Breast epithelium (tissue), 4 donors: Measurements from ENCODE around the gene ATP2C1. TPM values are rescaled to one million over a fixed set of nuclear protein-coding genes. Genes with fewer than 3 reads are reported as not detected.

Experiments
- DNase-seq, 2 donors: peaks; one replicate each; pipeline ENCODE4 v3.0.0-alpha.2; 2019; ENCODE audit warnings: low spot score in 2 of 2
- H3K27ac ChIP-seq, 2 donors: fragments of 200-600 bp; sonication (generic) in 1 of 2; one replicate each; pipeline ENCODE4 v1.5.1; 2016 to 2019; ENCODE audit warnings: mild to moderate bottlenecking in 1 of 2
- H3K27me3 ChIP-seq, 2 donors: fragments of 200-600 bp; sonication (generic) in 1 of 2; one replicate each; pipeline versions ENCODE4 v1.5.1 to v1.6.0; 2017 to 2019; ENCODE audit warnings: control low read depth in 1 of 2, mild to moderate bottlenecking in 1 of 2
- H3K36me3 ChIP-seq: fragments of 200-600 bp; one replicate; pipeline ENCODE4 v1.5.1; 2019
- H3K4me1 ChIP-seq, 2 donors: fragments of 200-600 bp; sonication (generic); one replicate each; pipeline ENCODE4 v1.5.1; 2016 to 2019; ENCODE audit warnings: control low read depth in 1 of 2
- H3K4me3 ChIP-seq, 3 donors: fragments of 200-600 bp; sonication (generic); 1 replicate in 2 of 3; 2 replicates in 1 of 3; pipeline ENCODE4 v1.5.1; 2016 to 2019; ENCODE audit warnings: mild to moderate bottlenecking in 3 of 3, moderate library complexity in 2 of 3
- H3K9me3 ChIP-seq, 2 donors: fragments of 200-600 bp; sonication (generic) in 1 of 2; one replicate each; pipeline ENCODE4 v1.5.1; 2016 to 2019; ENCODE audit warnings: control low read depth in 1 of 2
- CTCF ChIP-seq, 3 donors: fragments of 450-650 bp; IDR thresholded peaks; one replicate each; pipeline ENCODE4 v1.5.1; 2016 to 2017; ENCODE audit warnings: antibody characterized with exemption in 3 of 3, mild to moderate bottlenecking in 3 of 3, moderate library complexity in 3 of 3
- POLR2A ChIP-seq: fragments of 450-650 bp; IDR thresholded peaks from one replicate; pipeline ENCODE4 v1.6.1; 2016; ENCODE audit warnings: antibody characterized with exemption, mild to moderate bottlenecking, moderate library complexity
- POLR2AphosphoS5 ChIP-seq, 3 donors: sonication (generic); formaldehyde crosslinking; IDR thresholded peaks; one replicate each; pipeline ENCODE4 v1.6.1; 2017; ENCODE audit warnings: antibody characterized with exemption in 3 of 3
- intact Hi-C: fragments of 100-400 bp; cut with DNase I; formaldehyde crosslinking; loops from one replicate; pipeline ENCODE4 v1.15.1; 2023; ENCODE audit warnings: low total_unique reads
- total RNA-seq, 3 donors: library from RNA; depleted of rRNA; stranded (reverse); fragments of >200 nt; gene quantifications; one replicate each; pipeline ENCODE4 v1.1.0, GENCODE V29; 2016

The ATP2C1 gene
- total RNA-seq, 3 donors from 2014 or later: 59.4 to 76.4 (median 76.2) TPM

- H3K36me3 ChIP-seq: peaks cover 2% of the 10 kb centered on the region
- intact Hi-C loops: no loop called here
- no peaks in the 10 kb centered on the region for H3K9me3 ChIP-seq
- DNase-seq: no peak
- TF ChIP-seq CTCF (IDR thresholded peaks at IDR 0.05) (no peak), POLR2A (no peak), POLR2AphosphoS5 (IDR thresholded peaks at IDR 0.05) (no peak)
- H3K4me1 ChIP-seq: no peaks in the 10 kb centered on the region
- H3K4me3 ChIP-seq: no peak overlapping the region
- no peak overlapping the region for H3K27ac ChIP-seq
- no peaks in the 10 kb centered on the region for H3K27me3 ChIP-seq
Measured at GRCh38 chr3:130948929-130949328, 55.0 kb downstream of the ATP2C1 start.

GRCh38 chr3:130950124-130950523, 56.2 kb downstream of the ATP2C1 start:
- H3K27ac ChIP-seq: no peak overlapping the region
- no peaks in the 10 kb centered on the region for H3K9me3 ChIP-seq
- H3K36me3 ChIP-seq: peaks cover 4% of the 10 kb centered on the region
- TF ChIP-seq CTCF (IDR thresholded peaks at IDR 0.05): no peak
- no peak for TF ChIP-seq POLR2A
- no peak for TF ChIP-seq POLR2AphosphoS5 (IDR thresholded peaks at IDR 0.05)
- no peaks in the 10 kb centered on the region for H3K4me1 ChIP-seq
- intact Hi-C loops: no loop called here
- no peaks in the 10 kb centered on the region for H3K27me3 ChIP-seq
- H3K4me3 ChIP-seq: no peak overlapping the region
- no peak for DNase-seq

- Histone ChIP-seq H3K4me3 (no peak overlapping the region), H3K4me1 (no peaks in the 10 kb centered on the region), H3K27ac (no peak overlapping the region), H3K27me3 (no peaks in the 10 kb centered on the region), H3K36me3 (peaks cover 4% of the 10 kb centered on the region), H3K9me3 (no peaks in the 10 kb centered on the region)
- TF ChIP-seq POLR2AphosphoS5 (IDR thresholded peaks at IDR 0.05): no peak
- TF ChIP-seq POLR2A: no peak
- no peak for TF ChIP-seq CTCF (IDR thresholded peaks at IDR 0.05)
- intact Hi-C loops: no loop called here
- DNase-seq: no peak
Measured at GRCh38 chr3:130950641-130951040, 56.8 kb downstream of the ATP2C1 start.

- TF ChIP-seq CTCF (IDR thresholded peaks at IDR 0.05) (no peak), POLR2A (no peak), POLR2AphosphoS5 (IDR thresholded peaks at IDR 0.05) (no peak)
- Histone ChIP-seq H3K4me1 (no peaks in the 10 kb centered on the region), H3K4me3 (no peak overlapping the region), H3K27ac (no peak overlapping the region), H3K9me3 (no peaks in the 10 kb centered on the region), H3K27me3 (no peaks in the 10 kb centered on the region), H3K36me3 (peaks cover 4% of the 10 kb centered on the region)
- intact Hi-C loops: no loop called here
- no peak for DNase-seq
Measured at GRCh38 chr3:130955481-130955880, 61.6 kb downstream of the ATP2C1 start.

DNA sequence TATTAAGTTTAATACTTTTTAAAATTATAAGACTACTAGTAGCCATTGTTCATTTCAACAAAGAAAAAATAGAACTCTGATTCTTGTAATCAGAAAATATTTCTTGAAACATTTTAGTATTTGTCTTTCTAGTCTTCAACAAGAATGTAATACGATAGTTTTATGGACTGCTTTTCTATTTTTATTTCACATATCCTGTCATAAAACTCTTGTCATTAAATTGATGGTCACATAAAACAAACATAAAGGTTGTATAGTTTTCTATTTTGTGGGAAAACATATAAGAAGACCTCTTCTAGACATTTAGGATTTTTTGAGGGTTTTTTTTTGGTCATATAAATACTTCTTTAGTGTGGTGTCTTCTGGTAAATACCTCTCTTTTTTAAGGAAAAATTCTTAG, 62.4 kb downstream of the ATP2C1 start:
- no peak overlapping the region for H3K4me3 ChIP-seq
- TF ChIP-seq POLR2AphosphoS5 (IDR thresholded peaks at IDR 0.05): no peak
- no peak for TF ChIP-seq CTCF (IDR thresholded peaks at IDR 0.05)
- TF ChIP-seq POLR2A: no peak
- H3K9me3 ChIP-seq: no peaks in the 10 kb centered on the region
- H3K36me3 ChIP-seq: peaks cover 4% of the 10 kb centered on the region
- intact Hi-C loops: no loop called here
- no peaks in the 10 kb centered on the region for H3K4me1 ChIP-seq
- H3K27me3 ChIP-seq: no peaks in the 10 kb centered on the region
- no peak overlapping the region for H3K27ac ChIP-seq
- no peak for DNase-seq
